ENCODE results near the gene AHCYL2.

The AHCYL2 gene

DNA sequence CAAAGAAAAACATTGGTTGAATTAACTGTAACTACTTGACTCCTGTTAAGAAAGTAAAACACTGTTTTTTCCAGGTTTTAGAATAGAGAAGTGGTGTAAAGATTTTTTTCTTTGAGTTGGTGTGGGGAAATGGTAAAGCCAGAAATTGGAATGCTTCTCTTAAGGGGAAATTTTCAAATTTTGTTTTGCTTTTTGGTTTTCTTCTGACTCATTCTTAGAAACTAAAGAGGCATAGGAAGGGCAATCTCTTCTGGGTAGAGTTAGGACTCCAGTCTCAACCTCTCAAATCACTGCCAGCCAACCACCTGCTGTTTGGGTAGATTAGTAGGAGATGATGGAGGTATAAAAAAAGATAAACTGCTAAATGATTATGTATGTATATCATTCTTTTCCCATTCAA is 161.7 kb downstream of the AHCYL2 start:
- Histone ChIP-seq H3F3A (ENCODE audit: control insufficient read depth, insufficient read depth) (no peaks in the 10 kb centered on the region), H3K4me2 (ENCODE audit: low read length) (no peak overlapping the region), H3K79me2 (ENCODE audit: control insufficient read depth, low read length) (no peaks in the 10 kb centered on the region), H3K9me3 (ENCODE audit: control insufficient read depth, insufficient read depth, low read length) (no peaks in the 10 kb centered on the region), H3K27me3 (ENCODE audit: control insufficient read depth, low read length) (no peaks in the 10 kb centered on the region), H3K27ac (ENCODE audit: low read depth, low read length) (no peak overlapping the region), H3K9me2 (replicated peaks; ENCODE audit: control insufficient read depth, low read length) (no peaks in the 10 kb centered on the region), H3K4me3 (ENCODE audit: low read length) (no peak overlapping the region), H4K20me1 (ENCODE audit: control insufficient read depth, insufficient read depth, low read depth, low read length) (no peaks in the 10 kb centered on the region), H3K4me1 (ENCODE audit: control insufficient read depth, low read length) (no peaks in the 10 kb centered on the region), H3K36me3 (ENCODE audit: control insufficient read depth, low read length) (no peaks in the 10 kb centered on the region)
- TF ChIP-seq, protein P1, sequence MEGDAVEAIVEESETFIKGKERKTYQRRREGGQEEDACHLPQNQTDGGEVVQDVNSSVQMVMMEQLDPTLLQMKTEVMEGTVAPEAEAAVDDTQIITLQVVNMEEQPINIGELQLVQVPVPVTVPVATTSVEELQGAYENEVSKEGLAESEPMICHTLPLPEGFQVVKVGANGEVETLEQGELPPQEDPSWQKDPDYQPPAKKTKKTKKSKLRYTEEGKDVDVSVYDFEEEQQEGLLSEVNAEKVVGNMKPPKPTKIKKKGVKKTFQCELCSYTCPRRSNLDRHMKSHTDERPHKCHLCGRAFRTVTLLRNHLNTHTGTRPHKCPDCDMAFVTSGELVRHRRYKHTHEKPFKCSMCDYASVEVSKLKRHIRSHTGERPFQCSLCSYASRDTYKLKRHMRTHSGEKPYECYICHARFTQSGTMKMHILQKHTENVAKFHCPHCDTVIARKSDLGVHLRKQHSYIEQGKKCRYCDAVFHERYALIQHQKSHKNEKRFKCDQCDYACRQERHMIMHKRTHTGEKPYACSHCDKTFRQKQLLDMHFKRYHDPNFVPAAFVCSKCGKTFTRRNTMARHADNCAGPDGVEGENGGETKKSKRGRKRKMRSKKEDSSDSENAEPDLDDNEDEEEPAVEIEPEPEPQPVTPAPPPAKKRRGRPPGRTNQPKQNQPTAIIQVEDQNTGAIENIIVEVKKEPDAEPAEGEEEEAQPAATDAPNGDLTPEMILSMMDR (IDR thresholded peaks at IDR 0.05; ENCODE audit: low read depth, low read length, poor library complexity, severe bottlenecking) = no peak
- no peak for TF ChIP-seq EZH2phosphoT487 (IDR thresholded peaks at IDR 0.05; ENCODE audit: borderline replicate concordance, low read length)

DNA sequence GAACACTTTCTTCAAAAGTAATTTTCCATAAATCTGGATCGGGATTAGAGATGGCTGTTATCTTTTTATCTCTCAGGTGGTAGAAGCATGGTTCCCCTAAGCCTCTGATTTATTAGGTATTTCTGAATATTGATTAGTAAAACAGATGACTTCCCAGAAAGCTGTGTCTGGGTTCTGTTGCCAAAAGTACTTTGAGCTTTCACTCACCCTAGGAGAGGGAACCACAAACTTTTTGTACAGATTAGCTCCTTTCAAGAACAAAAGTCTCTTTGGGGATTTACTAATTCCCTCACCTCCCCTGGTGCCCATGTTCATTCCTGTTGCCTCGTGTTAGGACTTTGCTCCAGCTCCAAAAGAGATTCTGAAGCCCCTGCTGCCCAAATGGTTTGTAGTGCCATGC is 162.7 kb downstream of the AHCYL2 start:
- H3K4me1 ChIP-seq (ENCODE audit: control insufficient read depth, low read length) = no peaks in the 10 kb centered on the region
- no peaks in the 10 kb centered on the region for H3F3A ChIP-seq (ENCODE audit: control insufficient read depth, insufficient read depth)
- H3K79me2 ChIP-seq (ENCODE audit: control insufficient read depth, low read length) = no peaks in the 10 kb centered on the region
- H3K4me3 ChIP-seq (ENCODE audit: low read length) = no peak overlapping the region
- no peaks in the 10 kb centered on the region for H4K20me1 ChIP-seq (ENCODE audit: control insufficient read depth, insufficient read depth, low read depth, low read length)
- no peak for TF ChIP-seq EZH2phosphoT487 (IDR thresholded peaks at IDR 0.05; ENCODE audit: borderline replicate concordance, low read length)
- TF ChIP-seq, protein P1 (IDR thresholded peaks at IDR 0.05; ENCODE audit: low read depth, low read length, poor library complexity, severe bottlenecking) = no peak
- no peaks in the 10 kb centered on the region for H3K9me3 ChIP-seq (ENCODE audit: control insufficient read depth, insufficient read depth, low read length)
- no peak overlapping the region for H3K27ac ChIP-seq (ENCODE audit: low read depth, low read length)
- no peaks in the 10 kb centered on the region for H3K27me3 ChIP-seq (ENCODE audit: control insufficient read depth, low read length)
- H3K9me2 ChIP-seq (replicated peaks; ENCODE audit: control insufficient read depth, low read length) = no peaks in the 10 kb centered on the region
- no peak overlapping the region for H3K4me2 ChIP-seq (ENCODE audit: low read length)
- H3K36me3 ChIP-seq (ENCODE audit: control insufficient read depth, low read length) = no peaks in the 10 kb centered on the region

DNA sequence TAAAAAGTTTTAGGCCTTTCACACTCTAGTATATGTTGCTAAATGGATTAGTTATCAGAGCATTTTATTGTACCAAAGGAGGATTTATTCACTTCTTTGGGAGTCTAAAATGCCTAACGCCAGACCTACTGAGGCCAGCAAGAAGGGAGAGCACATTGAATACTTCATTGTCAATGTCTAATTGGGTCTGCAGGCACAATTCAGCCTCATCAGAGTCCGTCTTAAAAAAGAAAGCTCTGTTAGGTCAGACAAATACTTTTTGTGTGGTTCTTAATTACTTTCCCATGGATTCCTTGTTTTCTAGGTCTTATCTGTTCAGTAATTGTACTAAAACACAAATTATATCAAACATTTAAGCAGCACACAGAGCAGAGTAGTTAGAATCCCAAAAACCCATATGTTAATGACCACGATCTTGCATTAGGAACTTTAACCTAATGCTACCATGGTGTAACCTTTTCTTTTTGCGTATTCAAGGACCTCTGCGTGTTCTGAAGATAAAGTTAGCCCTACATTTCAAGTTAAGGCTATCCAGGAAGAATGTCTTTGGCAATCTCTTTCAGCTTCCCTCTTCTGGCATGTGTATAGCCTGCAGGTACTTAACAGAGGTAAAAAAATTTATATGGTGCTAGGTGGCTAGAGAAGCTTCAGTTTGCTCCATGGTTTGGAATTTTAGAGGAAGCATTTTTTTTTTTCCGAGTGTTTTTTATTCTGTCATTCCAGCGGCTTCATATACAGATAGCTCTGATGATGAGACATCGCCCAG is 163.7 kb downstream of the AHCYL2 start:
- no peaks in the 10 kb centered on the region for H4K20me1 ChIP-seq (ENCODE audit: control insufficient read depth, insufficient read depth, low read depth, low read length)
- H3K36me3 ChIP-seq (ENCODE audit: control insufficient read depth, low read length) = no peaks in the 10 kb centered on the region
- H3K27me3 ChIP-seq (ENCODE audit: control insufficient read depth, low read length) = no peaks in the 10 kb centered on the region
- H3K9me3 ChIP-seq (ENCODE audit: control insufficient read depth, insufficient read depth, low read length) = no peaks in the 10 kb centered on the region
- no peaks in the 10 kb centered on the region for H3F3A ChIP-seq (ENCODE audit: control insufficient read depth, insufficient read depth)
- H3K4me3 ChIP-seq (ENCODE audit: low read length) = no peak overlapping the region
- no peak overlapping the region for H3K4me2 ChIP-seq (ENCODE audit: low read length)
- H3K9me2 ChIP-seq (replicated peaks; ENCODE audit: control insufficient read depth, low read length) = no peaks in the 10 kb centered on the region
- no peaks in the 10 kb centered on the region for H3K79me2 ChIP-seq (ENCODE audit: control insufficient read depth, low read length)
- TF ChIP-seq, protein P1 (IDR thresholded peaks at IDR 0.05; ENCODE audit: low read depth, low read length, poor library complexity, severe bottlenecking) = no peak
- no peak for TF ChIP-seq EZH2phosphoT487 (IDR thresholded peaks at IDR 0.05; ENCODE audit: borderline replicate concordance, low read length)
- H3K4me1 ChIP-seq (ENCODE audit: control insufficient read depth, low read length) = no peaks in the 10 kb centered on the region
- no peak overlapping the region for H3K27ac ChIP-seq (ENCODE audit: low read depth, low read length)
